Astrocyte of the hippocampus (primary cell): ENCODE results near the gene KIF21B.
A peak's percentile ranks its signal among the peaks of the same experiment; 100 is the strongest.

Experiments used
- DNase-seq: peaks from one replicate; pipeline ENCODE4 v3.0.0; 2011; ENCODE audit warnings: low read depth, low spot score

KIF21B gene

GRCh38 chr1:201020721-201021629 is 2.5 kb downstream of the KIF21B start:
- peak; percentile 27 for DNase-seq

DNA sequence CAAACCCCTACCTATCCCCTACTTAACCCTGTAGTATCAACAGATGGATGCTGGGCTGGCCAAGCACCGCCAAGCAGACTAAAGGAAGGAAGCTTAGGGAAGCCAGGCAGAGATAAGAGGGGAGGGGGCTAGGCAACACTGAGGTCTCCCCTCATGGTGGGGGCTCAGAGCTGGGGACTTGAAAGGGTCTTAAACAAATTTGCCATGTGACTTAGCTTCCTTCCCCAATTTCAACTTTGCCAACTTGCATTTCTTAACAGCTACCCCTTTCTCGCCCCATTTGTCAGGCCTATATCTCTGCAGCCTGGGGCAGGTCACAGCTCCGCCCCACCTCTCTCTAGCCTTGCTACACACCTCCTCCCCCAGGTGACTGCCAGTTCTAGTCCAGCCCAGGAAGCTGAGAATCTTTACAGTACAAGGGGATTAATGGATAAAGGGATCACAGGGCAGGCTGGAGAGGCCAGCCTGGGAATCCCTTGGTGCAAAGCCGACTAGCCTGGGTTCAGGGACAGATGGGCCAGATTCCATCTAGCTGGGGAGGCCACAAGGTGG is 3.4 kb downstream of the KIF21B start:
- DNase-seq = no peak

- DNase-seq = peak; percentile 31
Measured at GRCh38 chr1:201019321-201019977, 4.1 kb downstream of the KIF21B start.

- DNase-seq = no peak
Measured at GRCh38 chr1:201017828-201018163, 5.7 kb downstream of the KIF21B start.

- DNase-seq = no peak
Measured at GRCh38 chr1:201016943-201017827, 6.3 kb downstream of the KIF21B start.

DNA sequence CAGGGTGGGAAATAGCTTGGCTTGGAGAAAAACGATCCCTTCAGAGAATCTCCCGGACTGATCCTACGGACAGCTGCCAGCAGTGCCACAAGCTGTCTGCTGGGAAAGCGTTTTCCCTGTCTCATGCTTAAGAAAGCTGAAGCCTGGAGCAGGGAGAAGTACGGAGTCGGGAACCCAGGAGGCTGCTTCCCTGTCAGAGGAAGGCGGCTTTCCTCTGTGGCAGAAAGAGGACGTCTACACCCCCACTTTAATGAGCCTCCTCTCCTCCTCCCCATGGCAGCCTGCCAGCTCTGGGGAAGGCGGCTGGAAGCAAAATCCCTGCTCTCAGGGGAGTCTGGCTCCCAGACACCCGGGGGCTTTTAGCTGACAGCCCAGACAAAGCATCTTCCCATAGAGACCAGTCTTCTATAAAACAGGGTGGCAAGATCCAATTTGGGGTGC is 7.3 kb downstream of the KIF21B start:
- DNase-seq = peak; percentile 54

GRCh38 chr1:201015551-201016091 is 7.9 kb downstream of the KIF21B start:
- DNase-seq = no peak

GRCh38 chr1:201014816-201015200 is 8.7 kb downstream of the KIF21B start:
- no peak for DNase-seq

- peak; percentile 39 for DNase-seq
Measured at GRCh38 chr1:201013991-201014815, 9.3 kb downstream of the KIF21B start.

DNA sequence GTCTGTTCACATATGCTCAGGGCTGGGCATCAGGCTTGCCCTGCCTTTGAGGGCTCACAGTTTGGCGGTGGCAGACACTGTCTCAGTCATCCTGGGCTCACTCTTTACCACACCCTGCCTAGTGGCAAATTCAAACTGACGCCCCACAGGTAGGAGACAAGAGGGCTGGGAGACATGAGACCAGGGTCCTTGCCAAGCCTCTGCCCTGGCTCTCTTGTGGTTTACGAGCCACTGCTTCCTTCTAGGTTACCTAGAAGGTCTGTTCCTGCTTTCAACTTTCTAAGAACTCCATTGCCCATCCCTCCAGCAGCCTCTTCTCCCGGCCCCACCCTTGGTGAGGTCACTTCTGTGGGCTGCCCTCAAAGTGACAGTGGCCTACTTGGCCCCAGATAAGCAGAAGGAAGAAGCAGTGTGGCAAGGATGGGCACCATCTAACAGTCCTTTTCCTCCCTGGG is 10.5 kb downstream of the KIF21B start:
- DNase-seq = no peak

DNA sequence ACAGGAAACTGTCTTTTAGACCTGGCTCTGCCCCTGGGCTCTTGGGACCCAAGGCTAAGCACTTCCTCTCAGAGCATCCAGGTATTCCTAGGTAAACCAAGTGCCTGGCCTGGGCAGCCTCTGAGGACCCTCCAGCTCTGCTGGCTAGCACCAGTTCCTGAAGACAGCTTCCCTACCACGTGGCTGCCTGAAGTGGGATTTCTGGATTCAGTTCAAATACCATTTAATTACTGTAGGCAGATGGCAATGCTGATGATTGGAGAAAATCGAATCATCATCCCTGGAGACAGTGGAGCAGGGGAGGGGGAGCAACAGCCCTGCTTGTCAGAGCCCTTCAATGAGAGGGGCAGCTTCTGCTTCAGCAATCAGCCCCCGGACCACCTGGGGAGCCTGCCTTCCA is 11.9 kb downstream of the KIF21B start:
- DNase-seq = no peak

DNA sequence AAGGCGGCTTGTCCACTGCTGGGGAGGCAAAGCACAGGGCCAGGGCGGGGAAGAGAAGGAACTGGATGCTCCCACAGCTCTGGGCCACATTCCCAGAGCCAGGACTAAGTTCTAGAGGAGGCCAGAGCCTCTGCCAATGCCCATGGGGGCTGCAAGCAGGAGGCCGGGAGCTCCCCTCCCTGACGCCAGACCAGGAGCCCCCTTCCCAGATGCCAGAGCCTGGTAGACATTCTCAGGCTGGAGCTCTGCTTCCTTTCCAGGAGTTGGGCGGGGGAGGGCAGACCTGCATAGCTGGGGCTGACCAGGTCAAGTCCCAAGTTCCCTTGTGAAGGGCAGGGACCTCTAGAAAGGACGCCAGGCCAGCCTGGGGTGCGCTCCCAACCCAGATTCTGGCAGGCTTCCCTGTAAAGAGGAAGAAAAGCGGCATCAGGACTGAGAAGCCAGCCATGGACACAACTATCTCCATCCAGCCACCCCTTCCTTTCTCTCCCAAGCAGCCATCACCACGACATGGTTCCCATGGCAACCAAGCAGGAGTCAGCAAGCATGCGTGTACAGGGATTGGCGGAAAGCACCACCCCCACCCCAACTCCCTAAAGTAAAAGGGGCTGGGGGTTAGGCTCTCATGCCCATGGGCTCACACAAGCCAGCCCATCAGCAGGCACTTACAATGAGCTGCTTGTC is 13.4 kb downstream of the KIF21B start:
- DNase-seq = no peak

DNA sequence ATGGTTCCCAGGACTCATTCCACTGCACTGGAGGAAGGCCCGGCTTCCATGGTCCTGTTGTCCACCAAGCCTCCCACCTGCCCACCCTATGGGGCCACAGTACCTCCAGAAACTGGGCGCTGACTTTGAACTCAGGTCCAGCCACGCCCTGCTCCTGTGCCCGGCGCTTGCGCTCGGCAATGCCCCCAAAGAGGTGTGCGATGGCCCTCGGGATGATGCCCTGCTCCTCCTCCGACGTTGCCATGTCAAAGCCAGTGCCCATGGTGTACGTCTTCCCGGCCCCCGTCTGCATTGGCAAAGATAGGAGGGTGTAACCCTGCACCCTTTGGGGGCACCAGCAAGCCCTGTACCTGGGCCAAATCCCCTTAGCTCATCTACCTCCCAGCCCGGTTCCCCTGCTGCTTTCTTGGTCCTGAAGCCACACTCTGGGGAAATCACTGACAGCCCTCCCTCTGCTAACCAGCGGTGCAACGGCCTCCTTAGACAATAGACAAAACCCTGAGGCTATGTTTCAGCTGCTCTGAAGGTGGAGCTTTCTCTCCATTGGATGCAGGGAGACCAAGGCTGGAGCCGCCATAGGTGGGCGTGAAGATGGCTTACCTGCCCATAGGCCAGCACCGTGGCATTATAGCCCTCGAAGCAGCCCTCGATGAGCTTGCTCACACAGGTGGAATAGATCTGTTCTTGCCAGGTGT is 14.7 kb downstream of the KIF21B start:
- no peak for DNase-seq

GRCh38 chr1:201007481-201007880 is 16.0 kb downstream of the KIF21B start:
- no peak for DNase-seq

GRCh38 chr1:201006450-201006849 is 17.1 kb downstream of the KIF21B start:
- no peak for DNase-seq

- no peak for DNase-seq
Measured at GRCh38 chr1:201004732-201005131, 18.8 kb downstream of the KIF21B start.

GRCh38 chr1:201004154-201004553 is 19.4 kb downstream of the KIF21B start:
- no peak for DNase-seq

- DNase-seq = no peak
Measured at GRCh38 chr1:201002510-201002909, 21.0 kb downstream of the KIF21B start.

DNA sequence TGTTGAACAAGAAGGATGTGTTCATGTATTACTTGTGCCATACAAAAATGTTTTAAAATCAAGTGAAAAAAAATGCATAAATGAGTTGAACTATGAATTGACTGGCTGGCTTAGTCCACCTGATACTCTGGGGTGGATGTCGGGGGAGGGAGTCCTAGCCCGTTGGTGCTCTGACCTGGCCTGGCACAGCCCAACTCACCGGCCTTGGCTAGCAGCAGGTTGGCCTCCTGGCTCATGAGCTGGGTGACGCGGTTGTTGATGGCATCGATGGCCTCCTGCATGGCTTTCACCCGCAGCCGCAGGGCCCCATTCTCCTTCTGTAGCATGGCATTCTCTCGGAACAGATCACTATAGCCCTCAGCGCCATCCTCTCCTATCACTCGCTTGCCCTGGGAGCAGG is 21.6 kb downstream of the KIF21B start:
- DNase-seq = no peak
